Endodermal cell (in vitro differentiated cells): ENCODE measurements around the gene GRIA3. TPM values are rescaled to one million over a fixed set of nuclear protein-coding genes. Genes with fewer than 3 reads are reported as not detected.

Source experiments
- DNase-seq: peaks from one replicate; pipeline ENCODE4 v3.0.0-alpha.2; 2017
- H3K27ac ChIP-seq: 2 replicates; pipeline ENCODE4 v1.5.1; 2013; ENCODE audit warnings: mild to moderate bottlenecking, low read depth, low read length, moderate library complexity
- H3K27me3 ChIP-seq: 2 replicates; pipeline ENCODE4 v1.6.1; 2013; ENCODE audit warnings: mild to moderate bottlenecking, low read length, moderate library complexity; ENCODE audit not compliant: insufficient read depth, control insufficient read depth, poor library complexity, severe bottlenecking
- H3K36me3 ChIP-seq: 2 replicates; pipeline ENCODE4 v1.7.0; 2013; ENCODE audit warnings: mild to moderate bottlenecking, low read length, moderate library complexity; ENCODE audit not compliant: control insufficient read depth, insufficient read depth
- H3K4me1 ChIP-seq: one replicate; pipeline ENCODE4 v1.7.0; 2013; ENCODE audit warnings: low read length; ENCODE audit not compliant: control insufficient read depth, insufficient read depth
- H3K4me3 ChIP-seq: 2 replicates; pipeline ENCODE4 v1.5.1; 2013; ENCODE audit warnings: mild to moderate bottlenecking, low read length, moderate library complexity
- H3K9ac ChIP-seq: 2 replicates; pipeline ENCODE4 v1.6.1; 2013; ENCODE audit warnings: mild to moderate bottlenecking, low read length, moderate library complexity; ENCODE audit not compliant: poor library complexity, severe bottlenecking; ENCODE audit errors: extremely low read depth
- H3K9me3 ChIP-seq: 2 replicates; pipeline ENCODE4 v1.6.1; 2013; ENCODE audit warnings: mild to moderate bottlenecking, low read length, moderate library complexity; ENCODE audit not compliant: control insufficient read depth
- H3K27ac Mint-ChIP-seq: 2 replicates; pipeline ENCODE4 v1.8.0; 2020; ENCODE audit warnings: mixed read lengths
- H3K27me3 Mint-ChIP-seq: 2 replicates; pipeline ENCODE4 v1.8.0; 2021; ENCODE audit warnings: mild to moderate bottlenecking, mixed read lengths; ENCODE audit not compliant: insufficient read depth
- H3K36me3 Mint-ChIP-seq: 2 replicates; pipeline ENCODE4 v1.8.0; 2020; ENCODE audit warnings: low read depth, mixed read lengths
- H3K4me1 Mint-ChIP-seq: 2 replicates; pipeline ENCODE4 v1.8.0; 2020; ENCODE audit warnings: mixed read lengths
- H3K4me3 Mint-ChIP-seq: 2 replicates; pipeline ENCODE4 v1.8.0; 2020; ENCODE audit warnings: mild to moderate bottlenecking, moderate library complexity, mixed read lengths
- H3K9me3 Mint-ChIP-seq: 2 replicates; pipeline ENCODE4 v1.8.0; 2020; ENCODE audit warnings: mild to moderate bottlenecking, mixed read lengths
- CTCF ChIP-seq: fragments of 200-600 bp; sonication (generic); conservative IDR thresholded peaks from 2 replicates; pipeline ENCODE4 v1.5.0; 2021; ENCODE audit warnings: antibody characterized with exemption, mild to moderate bottlenecking
- WGBS, 2 experiments: methylation state at CpG; one replicate each; pipeline versions ENCODE4 v1.1.5 to v1.1.7; 2013; ENCODE audit warnings: missing lambda C conversion rate in 2 of 2, mixed read lengths in 1 of 2; ENCODE audit not compliant: insufficient coverage in 1 of 2, insufficient read length in 1 of 2; 5-methylcytosine and 5-hydroxymethylcytosine counted together
- total RNA-seq, 2 donors: library from RNA; stranded (reverse); fragmentation: NEBNext Ultra II Directional in 1 of 2; extraction: Animal tissue kit (Norgen Biotek cat#: 25700) in 1 of 2; gene quantifications; 2 replicates in 1 of 2; 3 replicates in 1 of 2; pipeline ENCODE4 v1.2.1, GENCODE V29; 2021

The GRIA3 gene
- total RNA-seq, 2 donors from 2014 or later = 5.7 to 12.2 TPM

- Mint-ChIP-seq H3K27ac (no peak overlapping the region), H3K36me3 (no peaks in the 10 kb centered on the region), H3K4me1 (peaks cover 25% of the 10 kb centered on the region), H3K27me3 (peaks cover 37% of the 10 kb centered on the region), H3K9me3 (peaks cover 48% of the 10 kb centered on the region), H3K4me3 (no peak overlapping the region)
- H3K4me1 ChIP-seq = no peaks in the 10 kb centered on the region
- H3K27ac ChIP-seq = no peak overlapping the region
- H3K4me3 ChIP-seq = no peak overlapping the region
- no peak for DNase-seq
- no peak for TF ChIP-seq CTCF
- H3K9ac ChIP-seq = no peak overlapping the region
- H3K9me3 ChIP-seq = no peaks in the 10 kb centered on the region
- WGBS, 2 experiments = 80 to 86% methylated on average over 1 to 2 of the region's 3 CpGs
- peaks cover 42% of the 10 kb centered on the region for H3K27me3 ChIP-seq
- no peaks in the 10 kb centered on the region for H3K36me3 ChIP-seq
These were observed 2.7 kb downstream of the GRIA3 start for GRCh38 chrX:123186801-123187200.

DNA sequence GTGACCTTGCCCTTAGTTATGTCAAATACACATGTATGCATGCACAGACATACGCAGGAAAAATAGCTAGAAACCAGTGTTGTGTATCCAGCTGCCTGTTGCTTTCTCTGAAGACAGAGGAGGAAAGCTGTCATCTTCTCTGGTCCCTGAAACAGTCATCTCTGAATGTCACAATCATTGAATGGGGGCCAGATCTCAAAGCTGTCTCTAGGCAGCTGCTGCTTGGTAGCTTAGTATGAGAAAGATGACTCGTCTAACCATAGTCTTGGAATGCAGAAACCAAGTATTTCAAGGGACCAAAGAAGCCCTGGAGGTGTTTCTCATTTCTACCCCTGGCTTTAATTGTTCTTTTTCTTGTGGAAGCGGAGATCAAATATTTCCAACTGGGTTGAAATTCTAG is 4.0 kb downstream of the GRIA3 start:
- DNase-seq = no peak

GRCh38 chrX:123189338-123189737 is 5.3 kb downstream of the GRIA3 start:
- H3K36me3 Mint-ChIP-seq = no peaks in the 10 kb centered on the region
- H3K4me1 Mint-ChIP-seq = peaks cover 19% of the 10 kb centered on the region
- Histone ChIP-seq H3K4me1 (no peaks in the 10 kb centered on the region), H3K27me3 (peaks cover 31% of the 10 kb centered on the region), H3K9me3 (no peaks in the 10 kb centered on the region), H3K27ac (no peak overlapping the region), H3K4me3 (no peak overlapping the region), H3K36me3 (no peaks in the 10 kb centered on the region), H3K9ac (no peak overlapping the region)
- TF ChIP-seq CTCF = no peak
- H3K9me3 Mint-ChIP-seq = peaks cover 33% of the 10 kb centered on the region
- no peak overlapping the region for H3K4me3 Mint-ChIP-seq
- no peak for DNase-seq
- H3K27me3 Mint-ChIP-seq = peaks cover 27% of the 10 kb centered on the region
- 91 to 93% methylated on average over 5 to 8 of the region's 8 CpGs for whole genome bisulfite sequencing, 2 experiments
- no peak overlapping the region for H3K27ac Mint-ChIP-seq

More for the DNA sequence above, 4.0 kb downstream of the GRIA3 start:
- Mint-ChIP-seq H3K4me1 (peaks cover 21% of the 10 kb centered on the region), H3K27ac (no peak overlapping the region), H3K4me3 (no peak overlapping the region), H3K36me3 (no peaks in the 10 kb centered on the region), H3K27me3 (peaks cover 30% of the 10 kb centered on the region), H3K9me3 (peaks cover 40% of the 10 kb centered on the region)
- WGBS, 2 experiments = 91% methylated on average over 3 of the region's 3 CpGs; no CpG with 5 or more reads in 1 of the 2 experiments
- H3K36me3 ChIP-seq = no peaks in the 10 kb centered on the region
- H3K27ac ChIP-seq = no peak overlapping the region
- H3K4me1 ChIP-seq = no peaks in the 10 kb centered on the region
- H3K9me3 ChIP-seq = no peaks in the 10 kb centered on the region
- no peak overlapping the region for H3K4me3 ChIP-seq
- no peak overlapping the region for H3K9ac ChIP-seq
- peaks cover 31% of the 10 kb centered on the region for H3K27me3 ChIP-seq
- TF ChIP-seq CTCF = no peak
